Endodermal cell (in vitro differentiated cells): ENCODE data around the gene PIAS4. TPM values are rescaled to one million over a fixed set of nuclear protein-coding genes. Genes with fewer than 3 reads are reported as not detected.

Source experiments
- DNase-seq: peaks from one replicate; pipeline ENCODE4 v3.0.0-alpha.2; 2017
- H3K27ac ChIP-seq: 2 replicates; pipeline ENCODE4 v1.5.1; 2013; ENCODE audit warnings: mild to moderate bottlenecking, low read depth, low read length, moderate library complexity
- H3K27me3 ChIP-seq: 2 replicates; pipeline ENCODE4 v1.6.1; 2013; ENCODE audit warnings: mild to moderate bottlenecking, low read length, moderate library complexity; ENCODE audit not compliant: insufficient read depth, control insufficient read depth, poor library complexity, severe bottlenecking
- H3K36me3 ChIP-seq: 2 replicates; pipeline ENCODE4 v1.7.0; 2013; ENCODE audit warnings: mild to moderate bottlenecking, low read length, moderate library complexity; ENCODE audit not compliant: control insufficient read depth, insufficient read depth
- H3K4me1 ChIP-seq: one replicate; pipeline ENCODE4 v1.7.0; 2013; ENCODE audit warnings: low read length; ENCODE audit not compliant: control insufficient read depth, insufficient read depth
- H3K4me3 ChIP-seq: 2 replicates; pipeline ENCODE4 v1.5.1; 2013; ENCODE audit warnings: mild to moderate bottlenecking, low read length, moderate library complexity
- H3K9ac ChIP-seq: 2 replicates; pipeline ENCODE4 v1.6.1; 2013; ENCODE audit warnings: mild to moderate bottlenecking, low read length, moderate library complexity; ENCODE audit not compliant: poor library complexity, severe bottlenecking; ENCODE audit errors: extremely low read depth
- H3K9me3 ChIP-seq: 2 replicates; pipeline ENCODE4 v1.6.1; 2013; ENCODE audit warnings: mild to moderate bottlenecking, low read length, moderate library complexity; ENCODE audit not compliant: control insufficient read depth
- H3K27ac Mint-ChIP-seq: 2 replicates; pipeline ENCODE4 v1.8.0; 2020; ENCODE audit warnings: mixed read lengths
- H3K27me3 Mint-ChIP-seq: 2 replicates; pipeline ENCODE4 v1.8.0; 2021; ENCODE audit warnings: mild to moderate bottlenecking, mixed read lengths; ENCODE audit not compliant: insufficient read depth
- H3K36me3 Mint-ChIP-seq: 2 replicates; pipeline ENCODE4 v1.8.0; 2020; ENCODE audit warnings: low read depth, mixed read lengths
- H3K4me1 Mint-ChIP-seq: 2 replicates; pipeline ENCODE4 v1.8.0; 2020; ENCODE audit warnings: mixed read lengths
- H3K4me3 Mint-ChIP-seq: 2 replicates; pipeline ENCODE4 v1.8.0; 2020; ENCODE audit warnings: mild to moderate bottlenecking, moderate library complexity, mixed read lengths
- H3K9me3 Mint-ChIP-seq: 2 replicates; pipeline ENCODE4 v1.8.0; 2020; ENCODE audit warnings: mild to moderate bottlenecking, mixed read lengths
- CTCF ChIP-seq: fragments of 200-600 bp; sonication (generic); conservative IDR thresholded peaks from 2 replicates; pipeline ENCODE4 v1.5.0; 2021; ENCODE audit warnings: antibody characterized with exemption, mild to moderate bottlenecking
- WGBS, 2 experiments: methylation state at CpG; one replicate each; pipeline versions ENCODE4 v1.1.5 to v1.1.7; 2013; ENCODE audit warnings: missing lambda C conversion rate in 2 of 2, mixed read lengths in 1 of 2; ENCODE audit not compliant: insufficient coverage in 1 of 2, insufficient read length in 1 of 2; 5-methylcytosine and 5-hydroxymethylcytosine counted together
- total RNA-seq, 2 donors: library from RNA; stranded (reverse); fragmentation: NEBNext Ultra II Directional in 1 of 2; extraction: Animal tissue kit (Norgen Biotek cat#: 25700) in 1 of 2; gene quantifications; 2 replicates in 1 of 2; 3 replicates in 1 of 2; pipeline ENCODE4 v1.2.1, GENCODE V29; 2021

Gene PIAS4
- total RNA-seq, 2 donors from 2014 or later = 57.5 to 58.1 TPM

- H3K4me1 Mint-ChIP-seq = no peaks in the 10 kb centered on the region
- Histone ChIP-seq H3K4me1 (no peaks in the 10 kb centered on the region), H3K27me3 (no peaks in the 10 kb centered on the region), H3K9me3 (no peaks in the 10 kb centered on the region), H3K27ac (no peak overlapping the region), H3K4me3 (no peak overlapping the region), H3K36me3 (no peaks in the 10 kb centered on the region), H3K9ac (no peak overlapping the region)
- DNase-seq = no peak
- no peaks in the 10 kb centered on the region for H3K9me3 Mint-ChIP-seq
- WGBS, 2 experiments = 96% methylated on average over 5 to 31 of the region's 31 CpGs
- no peak overlapping the region for H3K4me3 Mint-ChIP-seq
- no peak overlapping the region for H3K27ac Mint-ChIP-seq
- H3K27me3 Mint-ChIP-seq = no peaks in the 10 kb centered on the region
- TF ChIP-seq CTCF = no peak
- peaks cover 16% of the 10 kb centered on the region for H3K36me3 Mint-ChIP-seq
Measured at GRCh38 chr19:4043966-4044715, 36.6 kb downstream of the PIAS4 start.

GRCh38 chr19:4044990-4045465 lies 37.5 kb downstream of the PIAS4 start:
- Histone ChIP-seq H3K27me3 (no peaks in the 10 kb centered on the region), H3K4me3 (no peak overlapping the region), H3K4me1 (no peaks in the 10 kb centered on the region), H3K9me3 (no peaks in the 10 kb centered on the region), H3K36me3 (no peaks in the 10 kb centered on the region), H3K27ac (peak overlapping the region; percentile 44), H3K9ac (no peak overlapping the region)
- H3K4me1 Mint-ChIP-seq = no peaks in the 10 kb centered on the region
- peak; percentile 48 for DNase-seq
- no peak for TF ChIP-seq CTCF
- 85 to 90% methylated on average over 15 to 21 of the region's 21 CpGs for WGBS, 2 experiments
- H3K27me3 Mint-ChIP-seq = no peaks in the 10 kb centered on the region
- no peak overlapping the region for H3K4me3 Mint-ChIP-seq
- H3K36me3 Mint-ChIP-seq = peaks cover 21% of the 10 kb centered on the region
- H3K9me3 Mint-ChIP-seq = no peaks in the 10 kb centered on the region
- H3K27ac Mint-ChIP-seq = no peak overlapping the region

GRCh38 chr19:4045597-4046361 lies 38.2 kb downstream of the PIAS4 start:
- Histone ChIP-seq H3K27me3 (no peaks in the 10 kb centered on the region), H3K36me3 (no peaks in the 10 kb centered on the region), H3K4me3 (no peak overlapping the region), H3K9me3 (no peaks in the 10 kb centered on the region), H3K27ac (peak overlapping the region; percentile 44), H3K4me1 (no peaks in the 10 kb centered on the region), H3K9ac (no peak overlapping the region)
- no peaks in the 10 kb centered on the region for H3K4me1 Mint-ChIP-seq
- peaks cover 23% of the 10 kb centered on the region for H3K36me3 Mint-ChIP-seq
- H3K27me3 Mint-ChIP-seq = no peaks in the 10 kb centered on the region
- no peaks in the 10 kb centered on the region for H3K9me3 Mint-ChIP-seq
- DNase-seq = no peak
- no peak for TF ChIP-seq CTCF
- H3K27ac Mint-ChIP-seq = no peak overlapping the region
- no peak overlapping the region for H3K4me3 Mint-ChIP-seq
- 95% methylated on average over 16 to 31 of the region's 32 CpGs for WGBS, 2 experiments
